Fibroblast of lung (primary cell): ENCODE measurements around the gene CCNJL. TPM values are rescaled to one million over a fixed set of nuclear protein-coding genes. Genes with fewer than 3 reads are reported as not detected.

ENCODE experiments used
- DNase-seq, 2 donors: peaks; one replicate each; pipeline versions ENCODE4 v3.0.0 to v3.0.0-alpha.2; 2010; ENCODE audit warnings: low read depth in 2 of 2
- H2AFZ ChIP-seq: 2 replicates; pipeline ENCODE4 v1.5.1; 2012; ENCODE audit warnings: low read length, control low read depth, inconsistent platforms
- H3K27ac ChIP-seq: 2 replicates; pipeline ENCODE4 v1.5.1; 2011; ENCODE audit warnings: low read length, control low read depth; ENCODE audit not compliant: insufficient read depth
- H3K27me3 ChIP-seq: 2 replicates; pipeline ENCODE4 v1.5.1; 2011; ENCODE audit warnings: mild to moderate bottlenecking, low read length; ENCODE audit not compliant: control insufficient read depth, insufficient read depth
- H3K36me3 ChIP-seq: 2 replicates; pipeline ENCODE4 v1.5.1; 2011; ENCODE audit warnings: low read length; ENCODE audit not compliant: control insufficient read depth, insufficient read depth
- H3K4me1 ChIP-seq: 2 replicates; pipeline ENCODE4 v1.5.1; 2011; ENCODE audit warnings: low read length; ENCODE audit not compliant: control insufficient read depth, insufficient read depth; ENCODE audit errors: extremely low read depth
- H3K4me2 ChIP-seq: 2 replicates; pipeline ENCODE4 v1.5.1; 2011; ENCODE audit warnings: low read length, control low read depth; ENCODE audit not compliant: insufficient read depth; ENCODE audit errors: extremely low read depth
- H3K4me3 ChIP-seq, 4 experiments: fragments of 200-600 bp in 1 of 4; sonication (generic) in 1 of 4; replicated peaks in 1 of 4; 2 replicates each; pipeline ENCODE4 v1.5.1; 2011 to 2016; ENCODE audit warnings: low read length in 4 of 4, low read depth in 3 of 4, mild to moderate bottlenecking in 3 of 4, control low read depth in 2 of 4, inconsistent platforms in 1 of 4, mixed read lengths in 1 of 4; ENCODE audit not compliant: insufficient read depth in 1 of 4; ENCODE audit errors: control extremely low read depth in 1 of 4
- H3K79me2 ChIP-seq: 2 replicates; pipeline ENCODE4 v1.5.1; 2012; ENCODE audit warnings: mild to moderate bottlenecking, low read length, inconsistent platforms; ENCODE audit not compliant: control insufficient read depth, insufficient read depth
- H3K9ac ChIP-seq: 2 replicates; pipeline ENCODE4 v1.5.1; 2011; ENCODE audit warnings: mild to moderate bottlenecking, low read length, control low read depth; ENCODE audit not compliant: insufficient read depth
- H3K9me3 ChIP-seq: 2 replicates; pipeline ENCODE4 v1.5.1; 2012; ENCODE audit warnings: low read depth, low read length; ENCODE audit not compliant: control insufficient read depth, insufficient read depth
- H4K20me1 ChIP-seq: 2 replicates; pipeline ENCODE4 v1.5.1; 2011; ENCODE audit warnings: low read length; ENCODE audit not compliant: control insufficient read depth, insufficient read depth; ENCODE audit errors: extremely low read depth
- CTCF ChIP-seq, 2 donors: IDR thresholded peaks in 1 of 2; conservative IDR thresholded peaks in 1 of 2; 1 replicate in 1 of 2; 2 replicates in 1 of 2; pipeline ENCODE4 v1.5.1; 2011 to 2012; ENCODE audit warnings: low read length in 2 of 2, control low read depth in 1 of 2, inconsistent platforms in 1 of 2, low read depth in 1 of 2, mild to moderate bottlenecking in 1 of 2
- EZH2 ChIP-seq: IDR thresholded peaks from 2 replicates; pipeline ENCODE4 v1.5.1; 2012; ENCODE audit warnings: low read length, control low read depth, mild to moderate bottlenecking; ENCODE audit errors: missing control alignments
- polyA plus RNA-seq, 2 donors: library from polyadenylated mRNA; depleted of rRNA in 1 of 2; stranded (reverse) in 1 of 2; unstranded in 1 of 2; fragments of >200 nt; gene quantifications; 2 replicates each; pipeline ENCODE4 v1.2.1, GENCODE V29; 2011 to 2012; ENCODE audit warnings: missing spikeins in 1 of 2
- total RNA-seq: library from RNA; depleted of rRNA; stranded (reverse); fragments of >200 nt; gene quantifications from 2 replicates; pipeline ENCODE4 v1.2.1, GENCODE V29; 2014

The CCNJL gene
- total and polyA plus RNA-seq, 2 donors (not counting 1 experiment from before 2014, with no cell fraction given), result 0.73 TPM; not detected in 1

- no peak for DNase-seq
- Histone ChIP-seq H3K4me2 (no peak overlapping the region), H3K4me3 (no peak overlapping the region), H2AFZ (no peak overlapping the region), H4K20me1 (no peaks in the 10 kb centered on the region), H3K36me3 (no peaks in the 10 kb centered on the region), H3K27me3 (no peaks in the 10 kb centered on the region), H3K27ac (no peak overlapping the region), H3K4me1 (no peaks in the 10 kb centered on the region), H3K79me2 (no peaks in the 10 kb centered on the region), H3K9me3 (no peaks in the 10 kb centered on the region), H3K9ac (no peak overlapping the region)
- no peak for TF ChIP-seq EZH2
- no peak for TF ChIP-seq CTCF (conservative IDR thresholded peaks at IDR 0.05 in 1 of 2, IDR thresholded peaks at IDR 0.05 in 1 of 2; ENCODE audit: low read depth in 1 of 2, low read length in 2 of 2)
Observed at GRCh38 chr5:160349935-160350303, 37.6 kb upstream of the CCNJL start.

- H3K27me3 ChIP-seq, result no peaks in the 10 kb centered on the region
- H3K9me3 ChIP-seq, result no peaks in the 10 kb centered on the region
- no peak overlapping the region for H2AFZ ChIP-seq
- H3K4me1 ChIP-seq, result no peaks in the 10 kb centered on the region
- H3K9ac ChIP-seq, result no peak overlapping the region
- H3K4me2 ChIP-seq, result no peak overlapping the region
- no peak overlapping the region for H3K27ac ChIP-seq
- no peak for DNase-seq
- no peaks in the 10 kb centered on the region for H3K79me2 ChIP-seq
- no peaks in the 10 kb centered on the region for H3K36me3 ChIP-seq
- no peaks in the 10 kb centered on the region for H4K20me1 ChIP-seq
- TF ChIP-seq EZH2 (no peak), CTCF (conservative IDR thresholded peaks at IDR 0.05 in 1 of 2, IDR thresholded peaks at IDR 0.05 in 1 of 2; ENCODE audit: low read depth in 1 of 2, low read length in 2 of 2) (no peak)
- H3K4me3 ChIP-seq, result no peak overlapping the region
Observed at GRCh38 chr5:160349249-160349934, 37.0 kb upstream of the CCNJL start.

GRCh38 chr5:160348080-160348479, 35.7 kb upstream of the CCNJL start:
- Histone ChIP-seq H4K20me1 (no peaks in the 10 kb centered on the region), H3K79me2 (no peaks in the 10 kb centered on the region), H3K9me3 (no peaks in the 10 kb centered on the region), H2AFZ (no peak overlapping the region), H3K36me3 (no peaks in the 10 kb centered on the region), H3K9ac (no peak overlapping the region), H3K27me3 (no peaks in the 10 kb centered on the region), H3K4me2 (no peak overlapping the region), H3K4me1 (no peaks in the 10 kb centered on the region), H3K4me3 (no peak overlapping the region), H3K27ac (no peak overlapping the region)
- DNase-seq, result no peak
- TF ChIP-seq CTCF (conservative IDR thresholded peaks at IDR 0.05 in 1 of 2, IDR thresholded peaks at IDR 0.05 in 1 of 2; ENCODE audit: low read depth in 1 of 2, low read length in 2 of 2) (no peak), EZH2 (no peak)
